ENCODE data around the gene TEAD1. TPM values are rescaled to one million over a fixed set of nuclear protein-coding genes. Genes with fewer than 3 reads are reported as not detected.

TEAD1 gene
- total and polyA plus RNA-seq, 2 donors: 80.7 to 136 TPM

GRCh38 chr11:12938590-12939247 lies 264.5 kb downstream of the TEAD1 start:
- WGBS: 88% methylated on average over 1 of the region's 1 CpG
- peaks cover 10% of the 10 kb centered on the region for H3K36me3 ChIP-seq (ENCODE audit: insufficient read depth)
- H3K27ac ChIP-seq (ENCODE audit: low read depth): no peak overlapping the region
- no peaks in the 10 kb centered on the region for H3K4me1 ChIP-seq (ENCODE audit: insufficient read depth)
- DNase-seq (ENCODE audit: extremely low spot score): no peak
- no peak overlapping the region for H3K4me3 ChIP-seq (ENCODE audit: low read depth, low read length)

- WGBS: 96% methylated on average over 4 of the region's 4 CpGs
- peaks cover 10% of the 10 kb centered on the region for H3K36me3 ChIP-seq (ENCODE audit: insufficient read depth)
- H3K4me1 ChIP-seq (ENCODE audit: insufficient read depth): no peaks in the 10 kb centered on the region
- H3K27ac ChIP-seq (ENCODE audit: low read depth): no peak overlapping the region
- H3K4me3 ChIP-seq (ENCODE audit: low read depth, low read length): no peak overlapping the region
- no peak for DNase-seq (ENCODE audit: extremely low spot score)
Observed at GRCh38 chr11:12941671-12942070, 267.4 kb downstream of the TEAD1 start.

- peaks cover 10% of the 10 kb centered on the region for H3K36me3 ChIP-seq (ENCODE audit: insufficient read depth)
- no peak for DNase-seq (ENCODE audit: extremely low spot score)
- no peak overlapping the region for H3K4me3 ChIP-seq (ENCODE audit: low read depth, low read length)
- no peak overlapping the region for H3K27ac ChIP-seq (ENCODE audit: low read depth)
- 94% methylated on average over 11 of the region's 11 CpGs for WGBS
- no peaks in the 10 kb centered on the region for H3K4me1 ChIP-seq (ENCODE audit: insufficient read depth)
Observed at GRCh38 chr11:12942157-12942556, 267.9 kb downstream of the TEAD1 start.

GRCh38 chr11:12943311-12943710 lies 269.1 kb downstream of the TEAD1 start:
- WGBS: 88% methylated on average over 5 of the region's 5 CpGs
- no peak for DNase-seq (ENCODE audit: extremely low spot score)
- Histone ChIP-seq H3K4me1 (ENCODE audit: insufficient read depth) (no peaks in the 10 kb centered on the region), H3K27ac (ENCODE audit: low read depth) (no peak overlapping the region), H3K36me3 (ENCODE audit: insufficient read depth) (peaks cover 10% of the 10 kb centered on the region), H3K4me3 (ENCODE audit: low read depth, low read length) (no peak overlapping the region)

- Histone ChIP-seq H3K27ac (ENCODE audit: low read depth) (no peak overlapping the region), H3K4me1 (ENCODE audit: insufficient read depth) (no peaks in the 10 kb centered on the region), H3K36me3 (ENCODE audit: insufficient read depth) (peaks cover 9% of the 10 kb centered on the region), H3K4me3 (ENCODE audit: low read depth, low read length) (no peak overlapping the region)
- no peak for DNase-seq (ENCODE audit: extremely low spot score)
- 77% methylated on average over 3 of the region's 3 CpGs for WGBS
Observed at GRCh38 chr11:12944889-12945288, 270.7 kb downstream of the TEAD1 start.

GRCh38 chr11:12949453-12949852 lies 275.2 kb downstream of the TEAD1 start:
- Histone ChIP-seq H3K4me1 (ENCODE audit: insufficient read depth) (no peaks in the 10 kb centered on the region), H3K27ac (ENCODE audit: low read depth) (no peak overlapping the region)
- WGBS: 22% methylated on average over 1 of the region's 1 CpG

GRCh38 chr11:12950670-12951069 lies 276.4 kb downstream of the TEAD1 start:
- H3K4me3 ChIP-seq (ENCODE audit: low read depth, low read length): no peak overlapping the region

More at GRCh38 chr11:12949453-12949852, 275.2 kb downstream of the TEAD1 start:
- no peak overlapping the region for H3K4me3 ChIP-seq (ENCODE audit: low read depth, low read length)
- no peak for DNase-seq (ENCODE audit: extremely low spot score)
- no peaks in the 10 kb centered on the region for H3K36me3 ChIP-seq (ENCODE audit: insufficient read depth)

GRCh38 chr11:12951376-12951775 lies 277.2 kb downstream of the TEAD1 start:
- no peaks in the 10 kb centered on the region for H3K4me1 ChIP-seq (ENCODE audit: insufficient read depth)
- no peak overlapping the region for H3K27ac ChIP-seq (ENCODE audit: low read depth)
- WGBS: 96% methylated on average over 1 of the region's 1 CpG
- DNase-seq (ENCODE audit: extremely low spot score): no peak
- no peaks in the 10 kb centered on the region for H3K36me3 ChIP-seq (ENCODE audit: insufficient read depth)
- no peak overlapping the region for H3K4me3 ChIP-seq (ENCODE audit: low read depth, low read length)

More at GRCh38 chr11:12950670-12951069, 276.4 kb downstream of the TEAD1 start:
- Histone ChIP-seq H3K27ac (ENCODE audit: low read depth) (no peak overlapping the region), H3K4me1 (ENCODE audit: insufficient read depth) (no peaks in the 10 kb centered on the region), H3K36me3 (ENCODE audit: insufficient read depth) (no peaks in the 10 kb centered on the region)
- WGBS: 91% methylated on average over 1 of the region's 1 CpG
- no peak for DNase-seq (ENCODE audit: extremely low spot score)

GRCh38 chr11:12952094-12952493 lies 277.9 kb downstream of the TEAD1 start:
- H3K36me3 ChIP-seq (ENCODE audit: insufficient read depth): no peaks in the 10 kb centered on the region
- H3K4me3 ChIP-seq (ENCODE audit: low read depth, low read length): no peak overlapping the region
- H3K27ac ChIP-seq (ENCODE audit: low read depth): no peak overlapping the region
- H3K4me1 ChIP-seq (ENCODE audit: insufficient read depth): no peaks in the 10 kb centered on the region
- no peak for DNase-seq (ENCODE audit: extremely low spot score)

- WGBS: 66% methylated on average over 3 of the region's 3 CpGs
- H3K4me3 ChIP-seq (ENCODE audit: low read depth, low read length): no peak overlapping the region
- no peak for DNase-seq (ENCODE audit: extremely low spot score)
- H3K27ac ChIP-seq (ENCODE audit: low read depth): no peak overlapping the region
- H3K4me1 ChIP-seq (ENCODE audit: insufficient read depth): no peaks in the 10 kb centered on the region
- no peaks in the 10 kb centered on the region for H3K36me3 ChIP-seq (ENCODE audit: insufficient read depth)
Observed at GRCh38 chr11:12958986-12959385, 284.8 kb downstream of the TEAD1 start.

- Histone ChIP-seq H3K4me1 (ENCODE audit: insufficient read depth) (no peaks in the 10 kb centered on the region), H3K4me3 (ENCODE audit: low read depth, low read length) (no peak overlapping the region), H3K27ac (ENCODE audit: low read depth) (no peak overlapping the region), H3K36me3 (ENCODE audit: insufficient read depth) (no peaks in the 10 kb centered on the region)
- no peak for DNase-seq (ENCODE audit: extremely low spot score)
- WGBS: 50% methylated on average over 2 of the region's 2 CpGs
Observed at GRCh38 chr11:12961615-12962014, 287.4 kb downstream of the TEAD1 start.

GRCh38 chr11:12962306-12962705 lies 288.1 kb downstream of the TEAD1 start:
- H3K27ac ChIP-seq (ENCODE audit: low read depth): no peak overlapping the region
- no peak overlapping the region for H3K4me3 ChIP-seq (ENCODE audit: low read depth, low read length)
- no peaks in the 10 kb centered on the region for H3K4me1 ChIP-seq (ENCODE audit: insufficient read depth)
- WGBS: 89% methylated on average over 10 of the region's 10 CpGs
- H3K36me3 ChIP-seq (ENCODE audit: insufficient read depth): no peaks in the 10 kb centered on the region
- DNase-seq (ENCODE audit: extremely low spot score): no peak

GRCh38 chr11:12963051-12963450 lies 288.8 kb downstream of the TEAD1 start:
- Histone ChIP-seq H3K27ac (ENCODE audit: low read depth) (no peak overlapping the region), H3K4me3 (ENCODE audit: low read depth, low read length) (no peak overlapping the region), H3K4me1 (ENCODE audit: insufficient read depth) (no peaks in the 10 kb centered on the region), H3K36me3 (ENCODE audit: insufficient read depth) (no peaks in the 10 kb centered on the region)
- DNase-seq (ENCODE audit: extremely low spot score): no peak
- WGBS: 67% methylated on average over 5 of the region's 5 CpGs

GRCh38 chr11:12963792-12964536 lies 289.7 kb downstream of the TEAD1 start:
- Histone ChIP-seq H3K27ac (ENCODE audit: low read depth) (no peak overlapping the region), H3K36me3 (ENCODE audit: insufficient read depth) (no peaks in the 10 kb centered on the region), H3K4me3 (ENCODE audit: low read depth, low read length) (no peak overlapping the region), H3K4me1 (ENCODE audit: insufficient read depth) (no peaks in the 10 kb centered on the region)
- DNase-seq (ENCODE audit: extremely low spot score): no peak
- 19% methylated on average over 13 of the region's 13 CpGs for WGBS
